Activated CD4-positive, CD25-positive, alpha-beta regulatory T cell treated with anti-CD3 and anti-CD28 coated beads, Interleukin-2, amount 50 U/mL, for 16 hours (primary cell): ENCODE results near the gene HOXA6.

Experiments used
- DNase-seq: peaks from one replicate; pipeline ENCODE4 v3.0.0-alpha.2; 2020; ENCODE audit warnings: low read depth, low spot score

The HOXA6 gene

GRCh38 chr7:27140126-27140857 lies 7.3 kb downstream of the HOXA6 start:
- no peak for DNase-seq

- DNase-seq, result no peak
Measured at GRCh38 chr7:27139334-27140125, 8.0 kb downstream of the HOXA6 start.

- DNase-seq, result no peak
Measured at GRCh38 chr7:27138985-27139333, 8.6 kb downstream of the HOXA6 start.

GRCh38 chr7:27138472-27138871 lies 9.1 kb downstream of the HOXA6 start:
- DNase-seq, result no peak

- no peak for DNase-seq
Measured at GRCh38 chr7:27137640-27138315, 9.8 kb downstream of the HOXA6 start.

GRCh38 chr7:27134392-27134791 lies 13.2 kb downstream of the HOXA6 start:
- DNase-seq, result no peak

- no peak for DNase-seq
Measured at GRCh38 chr7:27133409-27134231, 14.0 kb downstream of the HOXA6 start.

- DNase-seq, result no peak
Measured at GRCh38 chr7:27132978-27133377, 14.6 kb downstream of the HOXA6 start.

GRCh38 chr7:27132214-27132613 lies 15.4 kb downstream of the HOXA6 start:
- no peak for DNase-seq

- DNase-seq, result no peak
Measured at GRCh38 chr7:27131390-27131819, 16.2 kb downstream of the HOXA6 start.

- peak; percentile 28 for DNase-seq
Measured at GRCh38 chr7:27130540-27131389, 16.8 kb downstream of the HOXA6 start, which contains the start of gene HOXA4. Gene HOXA4, minus strand, starts transcription at chr7:27130757. Its CDS starts 24 bp downstream, at chr7:27130733.

GRCh38 chr7:27129729-27130539 lies 17.6 kb downstream of the HOXA6 start:
- no peak for DNase-seq

GRCh38 chr7:27128776-27129728 lies 18.5 kb downstream of the HOXA6 start:
- DNase-seq, result no peak

- DNase-seq, result no peak
Measured at GRCh38 chr7:27128034-27128433, 19.5 kb downstream of the HOXA6 start.

GRCh38 chr7:27126596-27127327 lies 20.8 kb downstream of the HOXA6 start:
- DNase-seq, result no peak

- DNase-seq, result no peak
Measured at GRCh38 chr7:27125986-27126394, 21.6 kb downstream of the HOXA6 start.

- DNase-seq, result no peak
Measured at GRCh38 chr7:27124902-27125689, 22.5 kb downstream of the HOXA6 start.
